ENCODE measurements around the gene COL13A1.

- no peak for TF ChIP-seq CTCF (IDR thresholded peaks at IDR 0.05)
- TF ChIP-seq POLR2A (IDR thresholded peaks at IDR 0.05): no peak
Measured at GRCh38 chr10:69979174-69979573, 177.5 kb downstream of the COL13A1 start.

Data from esophagus squamous epithelium (tissue), 4 donors.